HAP-1 (cell line): ENCODE measurements around the gene PKP2.

Experiments used
- DNase-seq, 2 experiments: peaks; one replicate each; pipeline ENCODE4 v3.0.0-alpha.2; 2016 to 2020; ENCODE audit warnings: low spot score in 2 of 2
- H3K27me3 ChIP-seq: fragments of 250-450 bp; sonication (Bioruptor Pico); 2 replicates; pipeline ENCODE4 v1.5.1; 2020; ENCODE audit warnings: low read depth, mild to moderate bottlenecking, moderate library complexity
- H3K36me3 ChIP-seq: fragments of 250-450 bp; sonication (Bioruptor Pico); replicated peaks from 2 replicates; pipeline ENCODE4 v1.5.1; 2020; ENCODE audit warnings: mild to moderate bottlenecking
- H3K4me1 ChIP-seq: fragments of 250-450 bp; sonication (Bioruptor Pico); 2 replicates; pipeline ENCODE4 v1.5.1; 2020; ENCODE audit warnings: mild to moderate bottlenecking
- H3K4me3 ChIP-seq: fragments of 250-450 bp; sonication (Bioruptor Pico); 2 replicates; pipeline ENCODE4 v1.5.1; 2020; ENCODE audit warnings: mild to moderate bottlenecking, moderate library complexity
- H3K9me3 ChIP-seq: fragments of 250-450 bp; sonication (Bioruptor Pico); 2 replicates; pipeline ENCODE4 v1.5.1; 2020; ENCODE audit warnings: mild to moderate bottlenecking, moderate library complexity
- in situ Hi-C: fragments of 300-500 bp; cut with MboI; formaldehyde crosslinking; loops from 3 replicates; pipeline ENCODE4 v1.14.3; 2020; ENCODE audit warnings: low sequenced_read_pairs, inconsistent platforms, mixed read lengths

PKP2 gene

DNA sequence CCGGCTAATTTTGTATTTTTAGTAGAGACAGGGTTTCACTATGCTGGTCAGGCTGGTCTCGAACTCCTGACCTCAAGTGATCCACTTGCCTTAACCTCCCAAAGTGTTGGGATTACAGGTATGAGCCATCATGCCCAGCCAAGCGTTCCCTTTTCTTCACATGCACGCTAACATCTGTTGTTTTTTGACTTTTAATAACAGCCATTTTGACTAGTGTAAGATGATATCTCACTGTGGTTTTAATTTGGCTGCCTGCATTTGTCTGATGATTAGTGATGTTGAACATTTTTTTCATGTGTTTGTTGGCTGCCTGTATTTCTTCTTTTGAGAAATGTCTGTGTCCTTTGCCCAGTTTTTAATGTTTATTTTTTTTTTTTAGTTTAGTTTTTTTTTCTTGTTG is 130.7 kb downstream of the PKP2 start:
- in situ Hi-C loops: loop anchor here (10.0 to 25.0 kb wide), 2 partner anchors 169 to 846 kb away; no protein-coding TSS in a partner anchor
- Histone ChIP-seq H3K9me3 (no peaks in the 10 kb centered on the region), H3K4me3 (no peak overlapping the region), H3K4me1 (no peaks in the 10 kb centered on the region), H3K36me3 (no peaks in the 10 kb centered on the region), H3K27me3 (peaks cover 26% of the 10 kb centered on the region)
- DNase-seq: no peak

DNA sequence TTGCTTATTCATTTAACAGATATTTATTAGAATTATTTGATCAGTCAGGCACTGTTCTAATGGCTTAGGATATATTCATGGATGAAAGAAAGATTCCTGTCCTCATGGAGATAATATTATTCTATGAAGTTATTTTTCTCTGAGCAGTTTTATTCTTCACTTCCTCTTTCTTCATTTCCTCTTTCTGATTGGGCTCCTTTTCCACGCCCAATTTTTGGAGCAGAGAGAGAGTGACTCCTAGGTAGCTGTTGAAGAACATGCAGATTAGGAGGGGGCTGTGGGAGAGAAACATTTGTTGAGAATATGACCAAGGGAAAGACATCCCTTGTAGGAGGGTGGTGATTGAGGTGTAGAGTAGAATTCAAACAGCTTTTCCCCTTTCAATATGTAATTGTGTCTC is 134.9 kb downstream of the PKP2 start:
- in situ Hi-C loops: loop anchor here (10.0 to 25.0 kb wide), 2 partner anchors 173 to 851 kb away; no protein-coding TSS in a partner anchor

DNA sequence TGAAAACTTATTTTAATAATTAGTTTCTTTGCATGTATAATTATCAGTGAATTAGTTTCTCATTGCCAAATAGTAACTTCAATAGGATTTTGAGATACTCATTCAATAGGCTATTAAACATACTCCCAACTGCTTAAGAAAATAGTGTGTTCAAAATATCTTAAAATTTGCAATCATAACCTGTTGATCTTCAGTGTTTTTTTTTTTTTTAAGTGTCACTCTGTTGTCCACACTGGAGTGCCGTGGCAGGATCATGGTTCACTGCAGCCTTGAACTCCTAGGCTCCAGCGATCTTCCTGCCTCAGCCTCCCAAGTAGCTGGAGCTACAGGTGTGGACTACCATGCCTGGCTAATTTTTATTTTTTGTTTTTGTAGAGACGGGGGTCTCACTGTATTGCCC is 139.4 kb downstream of the PKP2 start:
- H3K9me3 ChIP-seq: no peaks in the 10 kb centered on the region
- peaks cover 17% of the 10 kb centered on the region for H3K27me3 ChIP-seq
- in situ Hi-C loops: loop anchor here (5.0 to 25.0 kb wide), 3 partner anchors 148 to 1265 kb away; partner anchors contain the start of gene ALG10
- peaks cover 12% of the 10 kb centered on the region for H3K4me1 ChIP-seq
- DNase-seq: no peak
- peaks cover 14% of the 10 kb centered on the region for H3K36me3 ChIP-seq
- H3K4me3 ChIP-seq: no peak overlapping the region

More for the DNA sequence above, 134.9 kb downstream of the PKP2 start:
- Histone ChIP-seq H3K4me3 (no peak overlapping the region), H3K36me3 (no peaks in the 10 kb centered on the region), H3K4me1 (0 out of 2 replicates have a peak, but pooled peaks cover 2% of the 10 kb centered on the region), H3K9me3 (no peaks in the 10 kb centered on the region), H3K27me3 (peaks cover 24% of the 10 kb centered on the region)
- no peak for DNase-seq

DNA sequence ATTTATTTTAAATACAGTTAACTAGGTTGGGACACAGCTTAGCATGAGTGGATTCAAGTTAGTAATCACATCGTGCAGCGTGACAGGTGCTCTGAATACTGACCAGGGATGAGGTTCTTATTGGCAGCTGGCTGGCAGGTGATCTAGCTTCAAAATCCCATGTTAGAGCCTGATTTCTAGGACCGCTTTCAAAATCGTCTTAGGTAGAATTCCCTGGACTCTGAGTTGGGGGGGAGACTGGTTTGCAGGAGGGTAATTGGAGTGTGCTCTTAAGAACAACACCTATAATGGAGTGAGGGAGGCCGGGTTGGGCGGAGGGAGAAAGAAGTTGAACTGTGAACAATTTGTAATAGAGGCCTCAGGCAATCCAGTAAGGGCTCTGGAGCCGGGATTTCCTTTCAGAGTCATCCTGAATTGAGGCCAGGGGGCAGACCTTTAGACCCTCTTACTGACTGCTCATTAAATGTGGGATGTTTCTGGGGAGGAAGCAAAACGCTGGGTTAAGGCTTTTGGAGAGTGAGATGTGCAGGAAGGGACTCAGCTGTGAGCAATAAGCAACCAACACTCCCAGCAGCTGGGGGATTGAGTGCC is 140.0 kb downstream of the PKP2 start:
- peak in 1 of 2 experiments; percentile 15 for DNase-seq
- Histone ChIP-seq H3K4me1 (peaks cover 12% of the 10 kb centered on the region), H3K4me3 (peak overlapping the region; percentile 96; the same call in 1 of the 2 replicates), H3K9me3 (no peaks in the 10 kb centered on the region), H3K36me3 (peaks cover 20% of the 10 kb centered on the region), H3K27me3 (peaks cover 12% of the 10 kb centered on the region)
- in situ Hi-C loops: loop anchor here (5.0 to 25.0 kb wide), 3 partner anchors 148 to 1266 kb away; partner anchors contain the start of gene ALG10

DNA sequence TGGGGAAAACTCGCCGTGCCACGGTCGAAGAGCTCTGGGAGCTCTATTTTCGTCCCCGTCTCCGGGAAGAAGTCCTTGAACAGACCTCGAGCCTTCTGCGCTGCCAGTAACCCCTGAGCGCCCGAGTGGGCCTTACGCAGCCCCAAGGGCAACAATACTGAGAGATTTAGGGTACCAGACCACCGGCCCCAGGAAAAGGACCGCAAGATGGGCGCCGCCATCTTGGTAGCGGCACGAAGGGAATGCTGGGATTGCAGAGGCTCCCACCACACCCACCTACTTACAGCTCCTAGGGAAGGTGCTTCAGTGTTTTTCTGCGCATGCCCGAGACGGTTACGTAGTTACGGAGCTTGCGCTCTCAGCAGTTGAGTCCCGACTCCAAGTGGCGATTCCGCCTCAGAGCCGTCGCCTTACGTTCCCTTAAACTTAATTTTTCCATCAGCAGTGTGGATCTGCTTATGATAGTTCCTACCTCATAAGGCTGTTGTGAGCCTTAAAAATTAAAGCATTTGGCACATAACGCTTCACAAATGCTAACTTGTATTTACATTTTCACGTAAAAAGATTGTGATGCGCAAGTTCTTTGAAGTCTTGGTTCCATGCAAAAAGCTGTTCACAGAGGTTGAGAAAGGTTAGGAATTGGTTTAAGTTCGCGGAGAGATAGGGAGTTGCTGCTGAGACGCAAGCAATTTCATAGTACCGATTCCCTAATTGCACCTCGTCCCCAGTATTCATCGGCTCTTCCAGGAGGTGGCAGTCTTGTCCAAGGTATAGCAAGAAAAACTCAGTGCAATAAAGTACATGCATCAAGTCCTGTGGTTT is 140.7 kb downstream of the PKP2 start, which contains the start of gene YARS2:
TSS of gene YARS2 (minus strand) at position 244 of the 822 bp plus-strand sequence. CDS start at position 221, 23 bp downstream.
- DNase-seq: peak; percentile 96 to 98
- no peaks in the 10 kb centered on the region for H3K9me3 ChIP-seq
- H3K27me3 ChIP-seq: peaks cover 5% of the 10 kb centered on the region; the same call in 1 of the 2 replicates
- peaks cover 12% of the 10 kb centered on the region for H3K4me1 ChIP-seq
- H3K4me3 ChIP-seq: peak within 1 kb of the TSS; percentile 96
- H3K36me3 ChIP-seq: peaks cover 25% of the 10 kb centered on the region
- in situ Hi-C loops: loop anchor here (5.0 to 25.0 kb wide), 3 partner anchors 149 to 1266 kb away; partner anchors contain the start of gene ALG10

DNA sequence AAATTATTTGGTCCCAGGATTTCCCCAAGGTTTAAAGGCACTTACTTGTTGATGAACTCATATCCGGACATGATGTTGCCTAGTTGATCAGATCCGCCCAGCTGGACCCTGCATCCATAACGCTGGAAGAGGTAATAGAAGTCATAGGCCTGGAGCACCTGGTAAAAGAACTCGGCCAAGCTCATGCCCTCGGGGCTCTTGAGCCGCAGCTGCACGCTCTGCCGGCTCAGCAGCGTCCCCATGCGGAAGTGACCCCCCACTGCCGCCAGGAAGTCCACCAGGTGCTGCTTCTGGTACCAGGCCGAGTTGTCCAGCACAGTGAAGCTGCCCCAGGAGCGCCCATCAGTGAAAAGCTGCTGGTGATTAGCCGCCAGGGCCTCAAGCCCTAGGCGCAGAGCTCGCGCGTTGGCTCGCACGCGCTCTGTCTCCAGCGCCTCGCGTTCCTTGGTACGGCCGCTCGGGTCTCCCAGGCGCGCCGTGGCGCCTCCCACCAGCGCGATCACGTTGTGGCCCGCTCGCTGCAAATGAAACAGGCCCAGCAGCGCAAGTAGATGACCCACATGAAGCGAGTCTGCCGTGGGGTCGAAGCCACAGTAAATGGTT is 141.4 kb downstream of the PKP2 start:
- no peaks in the 10 kb centered on the region for H3K9me3 ChIP-seq
- peaks cover 2% of the 10 kb centered on the region; the same call in 1 of the 2 replicates for H3K27me3 ChIP-seq
- peaks cover 32% of the 10 kb centered on the region for H3K36me3 ChIP-seq
- peaks cover 12% of the 10 kb centered on the region for H3K4me1 ChIP-seq
- in situ Hi-C loops: loop anchor here (5.0 to 25.0 kb wide), 3 partner anchors 150 to 1267 kb away; partner anchors contain the start of gene ALG10
- DNase-seq: peak; percentile 66 to 93
- peak overlapping the region; percentile 96 for H3K4me3 ChIP-seq

DNA sequence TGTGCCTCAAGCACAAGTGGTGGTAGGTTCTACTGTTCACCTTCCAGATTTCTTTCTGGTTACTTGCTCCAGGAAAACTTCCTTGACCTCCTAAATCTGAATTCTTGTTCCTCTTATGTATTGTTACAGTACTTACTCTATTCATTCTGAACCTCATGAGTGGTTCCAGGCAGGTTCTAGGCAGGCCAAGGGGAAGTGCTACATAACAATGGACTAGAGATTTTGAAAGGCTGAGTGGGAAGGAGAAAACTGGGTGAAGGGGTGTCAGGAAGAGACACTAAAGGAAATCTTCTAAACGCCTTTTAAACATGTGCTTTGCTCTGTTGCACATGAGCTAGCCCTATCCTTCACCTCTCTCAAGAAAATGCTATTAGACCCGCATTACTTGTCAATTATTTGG is 142.5 kb downstream of the PKP2 start:
- H3K27me3 ChIP-seq: no peaks in the 10 kb centered on the region
- peak; percentile 38 to 60 for DNase-seq
- H3K4me3 ChIP-seq: peak overlapping the region; percentile 96
- H3K4me1 ChIP-seq: peaks cover 12% of the 10 kb centered on the region
- in situ Hi-C loops: loop anchor here (10.0 to 25.0 kb wide), 2 partner anchors 151 to 858 kb away; no protein-coding TSS in a partner anchor
- peaks cover 42% of the 10 kb centered on the region for H3K36me3 ChIP-seq
- H3K9me3 ChIP-seq: no peaks in the 10 kb centered on the region

DNA sequence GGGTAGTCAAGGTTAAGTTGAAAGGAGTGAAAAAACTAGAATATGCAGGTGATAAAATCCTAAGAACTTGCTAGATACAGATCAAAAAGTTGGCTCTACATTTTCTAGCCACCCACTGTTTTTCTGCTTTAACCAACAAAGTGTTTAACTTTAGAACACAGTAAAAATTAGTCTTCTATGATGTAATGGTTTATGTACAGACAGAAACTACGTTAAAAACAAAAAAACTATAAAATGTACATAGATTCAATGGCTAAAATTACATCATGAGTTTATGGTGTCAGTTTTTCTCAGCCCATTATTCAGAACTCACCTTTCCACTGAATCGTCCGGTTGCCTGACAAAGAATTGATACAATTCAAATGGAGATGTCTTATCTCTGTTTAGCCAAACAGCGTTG is 143.0 kb downstream of the PKP2 start:
- DNase-seq: no peak
- Histone ChIP-seq H3K4me3 (peak overlapping the region; percentile 96), H3K36me3 (peaks cover 48% of the 10 kb centered on the region), H3K9me3 (no peaks in the 10 kb centered on the region), H3K27me3 (no peaks in the 10 kb centered on the region), H3K4me1 (peaks cover 12% of the 10 kb centered on the region)
- in situ Hi-C loops: loop anchor here (10.0 to 25.0 kb wide), 2 partner anchors 151 to 859 kb away; no protein-coding TSS in a partner anchor

DNA sequence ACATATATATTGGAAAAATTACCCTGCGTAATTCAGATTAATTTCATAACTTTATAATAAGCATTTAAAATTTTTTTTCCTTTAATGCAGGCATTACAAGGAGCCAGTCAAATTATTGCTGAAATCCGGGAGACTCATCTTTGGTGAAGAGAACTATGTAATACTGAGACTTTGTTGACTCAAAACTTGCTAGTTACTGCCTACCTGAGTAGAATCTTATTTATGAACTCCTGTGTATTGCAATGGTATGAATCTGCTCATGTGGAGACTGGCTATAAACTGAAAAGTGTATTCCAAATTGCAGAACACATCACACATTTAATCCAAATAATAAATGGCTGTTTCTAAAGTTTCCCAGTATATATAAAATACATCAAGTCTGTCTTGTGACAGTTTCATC is 153.3 kb downstream of the PKP2 start:
- in situ Hi-C loops: no loop called here
- Histone ChIP-seq H3K27me3 (no peaks in the 10 kb centered on the region), H3K36me3 (peaks cover 71% of the 10 kb centered on the region)

DNA sequence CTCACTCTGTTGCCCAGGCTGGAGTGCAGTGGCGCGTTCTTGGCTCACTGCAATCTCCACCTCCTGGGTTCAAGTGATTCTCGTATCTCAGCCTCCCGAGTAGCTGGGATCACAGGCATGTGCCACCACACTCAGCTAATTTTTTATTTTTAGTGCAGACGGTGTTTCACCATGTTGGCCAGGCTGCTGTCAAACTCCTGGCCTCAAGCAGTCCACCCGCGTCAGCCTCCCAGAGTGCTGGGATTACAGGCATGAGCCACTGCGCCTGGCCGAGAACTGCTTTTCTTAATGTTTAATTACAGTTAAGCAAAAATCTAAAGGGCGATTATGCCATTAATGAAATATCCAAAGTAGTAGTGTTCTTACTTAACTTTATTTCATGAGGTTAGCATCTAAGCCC is 154.4 kb downstream of the PKP2 start:
- DNase-seq: no peak
- in situ Hi-C loops: no loop called here
- no peaks in the 10 kb centered on the region for H3K27me3 ChIP-seq
- H3K4me3 ChIP-seq: no peak overlapping the region
- peaks cover 20% of the 10 kb centered on the region for H3K4me1 ChIP-seq
- H3K36me3 ChIP-seq: peaks cover 63% of the 10 kb centered on the region
- no peaks in the 10 kb centered on the region for H3K9me3 ChIP-seq

More for the DNA sequence above, 153.3 kb downstream of the PKP2 start:
- Histone ChIP-seq H3K9me3 (no peaks in the 10 kb centered on the region), H3K4me1 (peaks cover 16% of the 10 kb centered on the region), H3K4me3 (no peak overlapping the region)
- no peak for DNase-seq
